Smooth muscle cell (in vitro differentiated cells): ENCODE data around the gene UNC5A. TPM values are rescaled to one million over a fixed set of nuclear protein-coding genes. Genes with fewer than 3 reads are reported as not detected.

Source experiments
- DNase-seq: peaks from one replicate; lab custom pipeline; 2025; ENCODE audit not compliant: unreplicated experiment; lab: John Stamatoyannopoulos, UW
- H2AFZ ChIP-seq: fragments of 200-600 bp; sonication (generic); 2 replicates; pipeline ENCODE4 v1.6.0; 2016; ENCODE audit warnings: antibody characterized with exemption, low read depth, mild to moderate bottlenecking
- H3F3A ChIP-seq: fragments of 200-600 bp; sonication (generic); 2 replicates; pipeline ENCODE4 v1.6.0; 2017; ENCODE audit warnings: antibody characterized with exemption, low read depth
- H3K27ac ChIP-seq: fragments of 200-600 bp; sonication (generic); 2 replicates; pipeline ENCODE4 v1.5.1; 2016; ENCODE audit warnings: low read depth, mild to moderate bottlenecking
- H3K27me3 ChIP-seq: fragments of 200-600 bp; sonication (generic); 2 replicates; pipeline ENCODE4 v1.6.1; 2016; ENCODE audit warnings: low read depth, mild to moderate bottlenecking
- H3K36me3 ChIP-seq: fragments of 200-600 bp; sonication (generic); 2 replicates; pipeline ENCODE4 v1.5.1; 2016; ENCODE audit warnings: low read depth
- H3K4me1 ChIP-seq: fragments of 200-600 bp; sonication (generic); 2 replicates; pipeline ENCODE4 v1.5.1; 2016; ENCODE audit warnings: low read depth
- H3K4me2 ChIP-seq: fragments of 200-600 bp; sonication (generic); 2 replicates; pipeline ENCODE4 v1.6.0; 2016; ENCODE audit warnings: mild to moderate bottlenecking
- H3K4me3 ChIP-seq: fragments of 200-600 bp; sonication (generic); 2 replicates; pipeline ENCODE4 v1.5.1; 2016; ENCODE audit warnings: mild to moderate bottlenecking
- H3K79me2 ChIP-seq: fragments of 200-600 bp; sonication (generic); 2 replicates; pipeline ENCODE4 v1.6.0; 2016; ENCODE audit warnings: low read depth, mild to moderate bottlenecking
- H3K9ac ChIP-seq: fragments of 200-600 bp; sonication (generic); 2 replicates; pipeline ENCODE4 v1.6.0; 2016; ENCODE audit warnings: low read depth
- H3K9me3 ChIP-seq: fragments of 200-600 bp; sonication (generic); replicated peaks from 2 replicates; pipeline ENCODE4 v1.5.1; 2016; ENCODE audit warnings: low read depth
- H4K20me1 ChIP-seq: fragments of 200-600 bp; sonication (generic); 2 replicates; pipeline ENCODE4 v1.6.0; 2016; ENCODE audit warnings: low read depth
- CTCF ChIP-seq: fragments of 200-600 bp; sonication (generic); IDR thresholded peaks from 2 replicates; pipeline ENCODE4 v1.5.1; 2017; ENCODE audit warnings: borderline replicate concordance, mild to moderate bottlenecking, antibody characterized with exemption; ENCODE audit not compliant: insufficient read depth, poor library complexity, severe bottlenecking
- WGBS: methylation state at CpG from one replicate; pipeline ENCODE4 v1.1.7; 2016; ENCODE audit warnings: low lambda C conversion rate; 5-methylcytosine and 5-hydroxymethylcytosine counted together
- polyA plus RNA-seq: library from polyadenylated mRNA; unstranded; fragments of >200 nt; fragmentation: Nextera tagmentation; extraction: Ambion mirVana; gene quantifications from 2 replicates; pipeline ENCODE4 v1.2.1, GENCODE V29; 2016
- total RNA-seq: library from RNA; depleted of rRNA; stranded (reverse); fragments of >200 nt; gene quantifications from 2 replicates; pipeline ENCODE4 v1.2.3, GENCODE V29; 2014

UNC5A gene
- total and polyA plus RNA-seq, 2 experiments from 2014 or later: not detected

GRCh38 chr5:176889321-176890280 is 79.2 kb downstream of the UNC5A start:
- no peaks in the 10 kb centered on the region for H4K20me1 ChIP-seq
- H3K4me2 ChIP-seq: no peak overlapping the region
- H3K4me3 ChIP-seq: no peak overlapping the region
- peaks cover 7% of the 10 kb centered on the region for H3K27me3 ChIP-seq
- H3K4me1 ChIP-seq: no peaks in the 10 kb centered on the region
- no peak for DNase-seq
- H3K36me3 ChIP-seq: no peaks in the 10 kb centered on the region
- 90% methylated on average over 21 of the region's 24 CpGs for WGBS
- H2AFZ ChIP-seq: no peak overlapping the region
- H3K79me2 ChIP-seq: no peaks in the 10 kb centered on the region
- no peak overlapping the region for H3K27ac ChIP-seq
- TF ChIP-seq CTCF: no peak
- H3K9me3 ChIP-seq: no peaks in the 10 kb centered on the region
- no peak overlapping the region for H3K9ac ChIP-seq
- H3F3A ChIP-seq: no peaks in the 10 kb centered on the region

- WGBS: 79% methylated on average over 9 of the region's 9 CpGs
- no peak for DNase-seq
- no peaks in the 10 kb centered on the region for H3K36me3 ChIP-seq
Measured at GRCh38 chr5:176890455-176891330, 80.3 kb downstream of the UNC5A start.

GRCh38 chr5:176891331-176891958 is 81.1 kb downstream of the UNC5A start:
- no peak overlapping the region for H3K27ac ChIP-seq
- no peak overlapping the region for H3K4me3 ChIP-seq
- no peaks in the 10 kb centered on the region for H4K20me1 ChIP-seq
- DNase-seq: no peak
- no peak overlapping the region for H2AFZ ChIP-seq
- no peaks in the 10 kb centered on the region for H3K36me3 ChIP-seq
- H3K9ac ChIP-seq: no peak overlapping the region
- H3F3A ChIP-seq: no peaks in the 10 kb centered on the region
- H3K9me3 ChIP-seq: no peaks in the 10 kb centered on the region
- 92% methylated on average over 9 of the region's 9 CpGs for WGBS
- no peak overlapping the region for H3K4me2 ChIP-seq
- H3K27me3 ChIP-seq: peaks cover 7% of the 10 kb centered on the region
- no peaks in the 10 kb centered on the region for H3K4me1 ChIP-seq
- TF ChIP-seq CTCF: no peak
- H3K79me2 ChIP-seq: no peaks in the 10 kb centered on the region

More at GRCh38 chr5:176890455-176891330, 80.3 kb downstream of the UNC5A start:
- H3K27ac ChIP-seq: no peak overlapping the region
- no peak for TF ChIP-seq CTCF
- H3K9ac ChIP-seq: no peak overlapping the region
- H3K79me2 ChIP-seq: no peaks in the 10 kb centered on the region
- no peaks in the 10 kb centered on the region for H3F3A ChIP-seq
- H2AFZ ChIP-seq: no peak overlapping the region
- H3K4me3 ChIP-seq: no peak overlapping the region
- no peaks in the 10 kb centered on the region for H4K20me1 ChIP-seq
- peaks cover 7% of the 10 kb centered on the region for H3K27me3 ChIP-seq
- no peak overlapping the region for H3K4me2 ChIP-seq
- H3K4me1 ChIP-seq: no peaks in the 10 kb centered on the region
- H3K9me3 ChIP-seq: no peaks in the 10 kb centered on the region
